GM12878 (cell line): Measurements from ENCODE around the gene PGBD5.

ENCODE experiments used
- TAF1 ChIP-seq: IDR thresholded peaks from 2 replicates; pipeline ENCODE4 v1.6.1; 2011; ENCODE audit warnings: mild to moderate bottlenecking, low read depth, low read length, borderline replicate concordance
- TF ChIP-seq, protein P1 (sequence below), 3 experiments: IDR thresholded peaks in 2 of 3; conservative IDR thresholded peaks in 1 of 3; 2 replicates each; pipeline ENCODE4 v1.5.1; 2011; ENCODE audit warnings: low read depth in 3 of 3, low read length in 3 of 3, mild to moderate bottlenecking in 3 of 3, control low read depth in 2 of 3, moderate library complexity in 2 of 3, inconsistent platforms in 1 of 3, mixed read lengths in 1 of 3; ENCODE audit not compliant: control insufficient read depth in 2 of 3, insufficient read depth in 1 of 3; ENCODE audit errors: extremely low read depth in 1 of 3

- no peak for TF ChIP-seq TAF1
- TF ChIP-seq, protein P1, sequence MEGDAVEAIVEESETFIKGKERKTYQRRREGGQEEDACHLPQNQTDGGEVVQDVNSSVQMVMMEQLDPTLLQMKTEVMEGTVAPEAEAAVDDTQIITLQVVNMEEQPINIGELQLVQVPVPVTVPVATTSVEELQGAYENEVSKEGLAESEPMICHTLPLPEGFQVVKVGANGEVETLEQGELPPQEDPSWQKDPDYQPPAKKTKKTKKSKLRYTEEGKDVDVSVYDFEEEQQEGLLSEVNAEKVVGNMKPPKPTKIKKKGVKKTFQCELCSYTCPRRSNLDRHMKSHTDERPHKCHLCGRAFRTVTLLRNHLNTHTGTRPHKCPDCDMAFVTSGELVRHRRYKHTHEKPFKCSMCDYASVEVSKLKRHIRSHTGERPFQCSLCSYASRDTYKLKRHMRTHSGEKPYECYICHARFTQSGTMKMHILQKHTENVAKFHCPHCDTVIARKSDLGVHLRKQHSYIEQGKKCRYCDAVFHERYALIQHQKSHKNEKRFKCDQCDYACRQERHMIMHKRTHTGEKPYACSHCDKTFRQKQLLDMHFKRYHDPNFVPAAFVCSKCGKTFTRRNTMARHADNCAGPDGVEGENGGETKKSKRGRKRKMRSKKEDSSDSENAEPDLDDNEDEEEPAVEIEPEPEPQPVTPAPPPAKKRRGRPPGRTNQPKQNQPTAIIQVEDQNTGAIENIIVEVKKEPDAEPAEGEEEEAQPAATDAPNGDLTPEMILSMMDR (IDR thresholded peaks at IDR 0.05 in 2 of 3, conservative IDR thresholded peaks at IDR 0.05 in 1 of 3; ENCODE audit: control insufficient read depth in 2 of 3, extremely low read depth in 1 of 3, insufficient read depth in 1 of 3, low read depth in 3 of 3, low read length in 3 of 3), result no peak
Observed at GRCh38 chr1:230299191-230300006, 126.7 kb downstream of the PGBD5 start.
